Measurements from ENCODE around the gene RSPH1. TPM values are rescaled to one million over a fixed set of nuclear protein-coding genes. Genes with fewer than 3 reads are reported as not detected.

The RSPH1 gene
- total RNA-seq, 1 experiment from 2014 or later, result 1.5 TPM

DNA sequence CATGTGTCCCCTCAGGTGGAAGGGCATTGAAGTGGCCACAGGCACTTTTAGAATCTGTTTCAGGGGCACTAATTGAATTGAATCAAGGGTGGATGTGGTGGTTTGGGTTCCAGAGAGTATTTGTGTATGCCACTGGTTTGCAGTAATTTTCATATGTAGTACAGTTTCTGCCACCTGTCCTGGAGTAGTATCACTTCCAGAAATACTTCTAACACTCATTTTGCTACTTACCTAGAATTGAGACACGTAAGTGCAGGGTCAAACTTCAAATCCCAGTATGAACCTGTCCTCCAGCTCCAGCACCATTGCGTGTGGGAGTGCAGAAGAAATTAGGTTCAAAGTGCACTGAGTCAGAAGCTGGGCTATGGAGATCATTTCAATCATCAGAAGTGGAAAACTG lies 26.8 kb downstream of the RSPH1 start:
- TF ChIP-seq ZFX (IDR thresholded peaks at IDR 0.05) (no peak), SRF (IDR thresholded peaks at IDR 0.05; ENCODE audit: low read depth) (no peak), ZNF274 (IDR thresholded peaks at IDR 0.05; ENCODE audit: low read depth, low read length) (no peak), EGR1 (IDR thresholded peaks at IDR 0.05; ENCODE audit: low read depth) (no peak), POLR2A (IDR thresholded peaks at IDR 0.05; ENCODE audit: borderline replicate concordance, extremely low read depth, insufficient read depth, insufficient read length) (no peak), SIN3A (IDR thresholded peaks at IDR 0.05; ENCODE audit: low read depth) (no peak), POLR2AphosphoS5 (IDR thresholded peaks at IDR 0.05; ENCODE audit: low read depth, low read length) (no peak), EZH2 (IDR thresholded peaks at IDR 0.05) (no peak), RAD21 (IDR thresholded peaks at IDR 0.05; ENCODE audit: low read depth) (no peak)
- TF ChIP-seq, protein P1, sequence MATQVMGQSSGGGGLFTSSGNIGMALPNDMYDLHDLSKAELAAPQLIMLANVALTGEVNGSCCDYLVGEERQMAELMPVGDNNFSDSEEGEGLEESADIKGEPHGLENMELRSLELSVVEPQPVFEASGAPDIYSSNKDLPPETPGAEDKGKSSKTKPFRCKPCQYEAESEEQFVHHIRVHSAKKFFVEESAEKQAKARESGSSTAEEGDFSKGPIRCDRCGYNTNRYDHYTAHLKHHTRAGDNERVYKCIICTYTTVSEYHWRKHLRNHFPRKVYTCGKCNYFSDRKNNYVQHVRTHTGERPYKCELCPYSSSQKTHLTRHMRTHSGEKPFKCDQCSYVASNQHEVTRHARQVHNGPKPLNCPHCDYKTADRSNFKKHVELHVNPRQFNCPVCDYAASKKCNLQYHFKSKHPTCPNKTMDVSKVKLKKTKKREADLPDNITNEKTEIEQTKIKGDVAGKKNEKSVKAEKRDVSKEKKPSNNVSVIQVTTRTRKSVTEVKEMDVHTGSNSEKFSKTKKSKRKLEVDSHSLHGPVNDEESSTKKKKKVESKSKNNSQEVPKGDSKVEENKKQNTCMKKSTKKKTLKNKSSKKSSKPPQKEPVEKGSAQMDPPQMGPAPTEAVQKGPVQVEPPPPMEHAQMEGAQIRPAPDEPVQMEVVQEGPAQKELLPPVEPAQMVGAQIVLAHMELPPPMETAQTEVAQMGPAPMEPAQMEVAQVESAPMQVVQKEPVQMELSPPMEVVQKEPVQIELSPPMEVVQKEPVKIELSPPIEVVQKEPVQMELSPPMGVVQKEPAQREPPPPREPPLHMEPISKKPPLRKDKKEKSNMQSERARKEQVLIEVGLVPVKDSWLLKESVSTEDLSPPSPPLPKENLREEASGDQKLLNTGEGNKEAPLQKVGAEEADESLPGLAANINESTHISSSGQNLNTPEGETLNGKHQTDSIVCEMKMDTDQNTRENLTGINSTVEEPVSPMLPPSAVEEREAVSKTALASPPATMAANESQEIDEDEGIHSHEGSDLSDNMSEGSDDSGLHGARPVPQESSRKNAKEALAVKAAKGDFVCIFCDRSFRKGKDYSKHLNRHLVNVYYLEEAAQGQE (IDR thresholded peaks at IDR 0.05; ENCODE audit: low read depth), result no peak
- TF ChIP-seq, protein P2, sequence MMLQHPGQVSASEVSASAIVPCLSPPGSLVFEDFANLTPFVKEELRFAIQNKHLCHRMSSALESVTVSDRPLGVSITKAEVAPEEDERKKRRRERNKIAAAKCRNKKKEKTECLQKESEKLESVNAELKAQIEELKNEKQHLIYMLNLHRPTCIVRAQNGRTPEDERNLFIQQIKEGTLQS (IDR thresholded peaks at IDR 0.05), result no peak
- TF ChIP-seq, protein P3, sequence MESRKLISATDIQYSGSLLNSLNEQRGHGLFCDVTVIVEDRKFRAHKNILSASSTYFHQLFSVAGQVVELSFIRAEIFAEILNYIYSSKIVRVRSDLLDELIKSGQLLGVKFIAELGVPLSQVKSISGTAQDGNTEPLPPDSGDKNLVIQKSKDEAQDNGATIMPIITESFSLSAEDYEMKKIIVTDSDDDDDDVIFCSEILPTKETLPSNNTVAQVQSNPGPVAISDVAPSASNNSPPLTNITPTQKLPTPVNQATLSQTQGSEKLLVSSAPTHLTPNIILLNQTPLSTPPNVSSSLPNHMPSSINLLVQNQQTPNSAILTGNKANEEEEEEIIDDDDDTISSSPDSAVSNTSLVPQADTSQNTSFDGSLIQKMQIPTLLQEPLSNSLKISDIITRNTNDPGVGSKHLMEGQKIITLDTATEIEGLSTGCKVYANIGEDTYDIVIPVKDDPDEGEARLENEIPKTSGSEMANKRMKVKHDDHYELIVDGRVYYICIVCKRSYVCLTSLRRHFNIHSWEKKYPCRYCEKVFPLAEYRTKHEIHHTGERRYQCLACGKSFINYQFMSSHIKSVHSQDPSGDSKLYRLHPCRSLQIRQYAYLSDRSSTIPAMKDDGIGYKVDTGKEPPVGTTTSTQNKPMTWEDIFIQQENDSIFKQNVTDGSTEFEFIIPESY (IDR thresholded peaks at IDR 0.05; ENCODE audit: extremely low read depth, insufficient replicate concordance, low read length), result no peak
- ChIA-PET RAD21 (ENCODE audit: low non-redundant PET in 1 of 2, low total read pairs in 2 of 2, uncharacterized antibody in 2 of 2, unreplicated experiment in 2 of 2) (no interaction called here), POLR2A (no interaction called here), CTCF (no interaction called here)
- no TSS peak for BruUV-seq (replicated peaks)
- ATAC-seq (no peak), DNase-seq (ENCODE audit: low read depth, low spot score) (no peak)
- H3K9me3 ChIP-seq (ENCODE audit: control insufficient read depth in 1 of 2, insufficient read depth in 1 of 2, low read depth in 1 of 2, low read length in 2 of 2), result no peaks in the 10 kb centered on the region
- H3K9me2 ChIP-seq (ENCODE audit: insufficient read depth), result no peaks in the 10 kb centered on the region
- no peak overlapping the region for H3K27ac ChIP-seq (ENCODE audit: low read depth, low read length)
- intact Hi-C loops (cut with micrococcal nuclease), result no loop called here
- peaks cover 12 to 18% of the 10 kb centered on the region in 2 experiments for H3K4me1 ChIP-seq (ENCODE audit: control insufficient read depth in 1 of 2, insufficient read depth in 2 of 2, low read length in 2 of 2)
- no peaks in the 10 kb centered on the region for H3K36me3 ChIP-seq (ENCODE audit: control insufficient read depth in 1 of 2, insufficient read depth in 2 of 2, low read length in 2 of 2)
- H3K79me2 ChIP-seq (ENCODE audit: insufficient read depth, low read length), result no peaks in the 10 kb centered on the region
- H3K4me3 ChIP-seq (replicated peaks in 1 of 2; ENCODE audit: low read depth in 1 of 2, low read length in 2 of 2), result no peak overlapping the region
- H2AFZ ChIP-seq (ENCODE audit: low read depth, low read length, poor library complexity, severe bottlenecking), result no peak overlapping the region
- H3K27me3 ChIP-seq (ENCODE audit: insufficient read depth, low read length), result no peaks in the 10 kb centered on the region
- no peaks in the 10 kb centered on the region for H4K20me1 ChIP-seq (ENCODE audit: insufficient read depth)
- H3K4me2 ChIP-seq (ENCODE audit: low read length), result no peak overlapping the region
- no peak overlapping the region for H3K9ac ChIP-seq (ENCODE audit: low read length)
